ENCODE data around the gene L2HGDH.

DNA sequence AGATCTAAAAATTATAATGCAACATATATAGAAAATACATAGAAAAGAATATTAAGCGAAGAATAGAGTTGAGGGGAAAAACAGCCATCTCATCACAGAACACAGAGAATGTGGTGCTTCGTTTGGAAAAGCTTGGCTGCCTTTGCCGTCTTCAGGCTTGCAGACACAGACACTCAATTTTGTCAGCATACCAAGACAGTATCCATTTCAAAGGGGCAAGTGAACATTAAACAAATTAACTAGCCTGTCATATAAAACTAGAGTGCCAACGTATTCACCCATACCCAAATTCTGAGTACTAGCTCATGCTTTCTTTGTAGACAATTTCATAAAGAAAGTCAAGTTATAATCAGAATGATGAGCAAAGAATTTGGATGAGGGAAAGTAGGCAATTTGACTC, 40.6 kb upstream of the L2HGDH start:
- TF ChIP-seq, protein P1, sequence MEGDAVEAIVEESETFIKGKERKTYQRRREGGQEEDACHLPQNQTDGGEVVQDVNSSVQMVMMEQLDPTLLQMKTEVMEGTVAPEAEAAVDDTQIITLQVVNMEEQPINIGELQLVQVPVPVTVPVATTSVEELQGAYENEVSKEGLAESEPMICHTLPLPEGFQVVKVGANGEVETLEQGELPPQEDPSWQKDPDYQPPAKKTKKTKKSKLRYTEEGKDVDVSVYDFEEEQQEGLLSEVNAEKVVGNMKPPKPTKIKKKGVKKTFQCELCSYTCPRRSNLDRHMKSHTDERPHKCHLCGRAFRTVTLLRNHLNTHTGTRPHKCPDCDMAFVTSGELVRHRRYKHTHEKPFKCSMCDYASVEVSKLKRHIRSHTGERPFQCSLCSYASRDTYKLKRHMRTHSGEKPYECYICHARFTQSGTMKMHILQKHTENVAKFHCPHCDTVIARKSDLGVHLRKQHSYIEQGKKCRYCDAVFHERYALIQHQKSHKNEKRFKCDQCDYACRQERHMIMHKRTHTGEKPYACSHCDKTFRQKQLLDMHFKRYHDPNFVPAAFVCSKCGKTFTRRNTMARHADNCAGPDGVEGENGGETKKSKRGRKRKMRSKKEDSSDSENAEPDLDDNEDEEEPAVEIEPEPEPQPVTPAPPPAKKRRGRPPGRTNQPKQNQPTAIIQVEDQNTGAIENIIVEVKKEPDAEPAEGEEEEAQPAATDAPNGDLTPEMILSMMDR (IDR thresholded peaks at IDR 0.05; ENCODE audit: low read depth, low read length, poor library complexity, severe bottlenecking), result no peak
- no peak for TF ChIP-seq EZH2phosphoT487 (IDR thresholded peaks at IDR 0.05; ENCODE audit: borderline replicate concordance, low read length)

Data from DOHH2 (cell line).